ENCODE results near the gene GPR158.

GPR158 gene

GRCh38 chr10:25263931-25264330 lies 89.1 kb downstream of the GPR158 start:
- Histone ChIP-seq H3K4me1 (ENCODE audit: control insufficient read depth, insufficient read depth, low read length, unreplicated experiment) (no peaks in the 10 kb centered on the region), H3K4me3 (ENCODE audit: low read depth, low read length) (no peak overlapping the region), H3K27ac (ENCODE audit: low read depth, low read length) (no peak overlapping the region), H3K79me2 (ENCODE audit: control insufficient read depth, insufficient read depth, low read length, unreplicated experiment) (no peaks in the 10 kb centered on the region), H2AFZ (ENCODE audit: low read length, unreplicated experiment) (no peak overlapping the region), H3K27me3 (ENCODE audit: insufficient read depth, low read length) (no peaks in the 10 kb centered on the region), H3K36me3 (ENCODE audit: insufficient read depth, low read length) (no peaks in the 10 kb centered on the region)

GRCh38 chr10:25278180-25278579 lies 103.4 kb downstream of the GPR158 start:
- H3K36me3 ChIP-seq (ENCODE audit: insufficient read depth, low read length), result no peaks in the 10 kb centered on the region
- no peaks in the 10 kb centered on the region for H3K79me2 ChIP-seq (ENCODE audit: control insufficient read depth, insufficient read depth, low read length, unreplicated experiment)
- H3K4me3 ChIP-seq (ENCODE audit: low read depth, low read length), result no peak overlapping the region
- H3K4me1 ChIP-seq (ENCODE audit: control insufficient read depth, insufficient read depth, low read length, unreplicated experiment), result no peaks in the 10 kb centered on the region
- no peaks in the 10 kb centered on the region for H3K27me3 ChIP-seq (ENCODE audit: insufficient read depth, low read length)
- H3K27ac ChIP-seq (ENCODE audit: low read depth, low read length), result no peak overlapping the region
- H2AFZ ChIP-seq (ENCODE audit: low read length, unreplicated experiment), result no peak overlapping the region

- H3K4me3 ChIP-seq (ENCODE audit: low read depth, low read length), result no peak overlapping the region
- no peaks in the 10 kb centered on the region for H3K36me3 ChIP-seq (ENCODE audit: insufficient read depth, low read length)
- H3K27me3 ChIP-seq (ENCODE audit: insufficient read depth, low read length), result no peaks in the 10 kb centered on the region
- H3K79me2 ChIP-seq (ENCODE audit: control insufficient read depth, insufficient read depth, low read length, unreplicated experiment), result no peaks in the 10 kb centered on the region
- no peak overlapping the region for H3K27ac ChIP-seq (ENCODE audit: low read depth, low read length)
- H3K4me1 ChIP-seq (ENCODE audit: control insufficient read depth, insufficient read depth, low read length, unreplicated experiment), result no peaks in the 10 kb centered on the region
- H2AFZ ChIP-seq (ENCODE audit: low read length, unreplicated experiment), result no peak overlapping the region
These were observed 105.3 kb downstream of the GPR158 start for GRCh38 chr10:25280076-25280475.

- Histone ChIP-seq H3K27ac (ENCODE audit: low read depth, low read length) (no peak overlapping the region), H3K79me2 (ENCODE audit: control insufficient read depth, insufficient read depth, low read length, unreplicated experiment) (no peaks in the 10 kb centered on the region), H3K36me3 (ENCODE audit: insufficient read depth, low read length) (no peaks in the 10 kb centered on the region), H3K4me1 (ENCODE audit: control insufficient read depth, insufficient read depth, low read length, unreplicated experiment) (no peaks in the 10 kb centered on the region), H3K4me3 (ENCODE audit: low read depth, low read length) (no peak overlapping the region), H2AFZ (ENCODE audit: low read length, unreplicated experiment) (no peak overlapping the region), H3K27me3 (ENCODE audit: insufficient read depth, low read length) (no peaks in the 10 kb centered on the region)
These were observed 105.8 kb downstream of the GPR158 start for GRCh38 chr10:25280573-25280972.

GRCh38 chr10:25285809-25286208 lies 111.0 kb downstream of the GPR158 start:
- Histone ChIP-seq H3K27ac (ENCODE audit: low read depth, low read length) (no peak overlapping the region), H2AFZ (ENCODE audit: low read length, unreplicated experiment) (no peak overlapping the region), H3K4me3 (ENCODE audit: low read depth, low read length) (no peak overlapping the region), H3K27me3 (ENCODE audit: insufficient read depth, low read length) (no peaks in the 10 kb centered on the region), H3K36me3 (ENCODE audit: insufficient read depth, low read length) (no peaks in the 10 kb centered on the region), H3K4me1 (ENCODE audit: control insufficient read depth, insufficient read depth, low read length, unreplicated experiment) (no peaks in the 10 kb centered on the region), H3K79me2 (ENCODE audit: control insufficient read depth, insufficient read depth, low read length, unreplicated experiment) (no peaks in the 10 kb centered on the region)

GRCh38 chr10:25288181-25288580 lies 113.4 kb downstream of the GPR158 start:
- Histone ChIP-seq H3K27ac (ENCODE audit: low read depth, low read length) (no peak overlapping the region), H3K79me2 (ENCODE audit: control insufficient read depth, insufficient read depth, low read length, unreplicated experiment) (no peaks in the 10 kb centered on the region), H2AFZ (ENCODE audit: low read length, unreplicated experiment) (no peak overlapping the region), H3K4me1 (ENCODE audit: control insufficient read depth, insufficient read depth, low read length, unreplicated experiment) (no peaks in the 10 kb centered on the region), H3K4me3 (ENCODE audit: low read depth, low read length) (no peak overlapping the region), H3K27me3 (ENCODE audit: insufficient read depth, low read length) (no peaks in the 10 kb centered on the region), H3K36me3 (ENCODE audit: insufficient read depth, low read length) (no peaks in the 10 kb centered on the region)

GRCh38 chr10:25294032-25294926 lies 119.5 kb downstream of the GPR158 start:
- no peaks in the 10 kb centered on the region for H3K4me1 ChIP-seq (ENCODE audit: control insufficient read depth, insufficient read depth, low read length, unreplicated experiment)
- no peak overlapping the region for H3K4me3 ChIP-seq (ENCODE audit: low read depth, low read length)
- no peaks in the 10 kb centered on the region for H3K36me3 ChIP-seq (ENCODE audit: insufficient read depth, low read length)
- H2AFZ ChIP-seq (ENCODE audit: low read length, unreplicated experiment), result no peak overlapping the region
- no peaks in the 10 kb centered on the region for H3K79me2 ChIP-seq (ENCODE audit: control insufficient read depth, insufficient read depth, low read length, unreplicated experiment)
- no peak overlapping the region for H3K27ac ChIP-seq (ENCODE audit: low read depth, low read length)
- H3K27me3 ChIP-seq (ENCODE audit: insufficient read depth, low read length), result no peaks in the 10 kb centered on the region

GRCh38 chr10:25296324-25296723 lies 121.5 kb downstream of the GPR158 start:
- H3K27ac ChIP-seq (ENCODE audit: low read depth, low read length), result no peak overlapping the region
- H3K79me2 ChIP-seq (ENCODE audit: control insufficient read depth, insufficient read depth, low read length, unreplicated experiment), result no peaks in the 10 kb centered on the region
- H3K27me3 ChIP-seq (ENCODE audit: insufficient read depth, low read length), result no peaks in the 10 kb centered on the region
- H3K36me3 ChIP-seq (ENCODE audit: insufficient read depth, low read length), result no peaks in the 10 kb centered on the region
- H3K4me1 ChIP-seq (ENCODE audit: control insufficient read depth, insufficient read depth, low read length, unreplicated experiment), result no peaks in the 10 kb centered on the region
- H3K4me3 ChIP-seq (ENCODE audit: low read depth, low read length), result no peak overlapping the region
- no peak overlapping the region for H2AFZ ChIP-seq (ENCODE audit: low read length, unreplicated experiment)

- no peak overlapping the region for H2AFZ ChIP-seq (ENCODE audit: low read length, unreplicated experiment)
- no peaks in the 10 kb centered on the region for H3K36me3 ChIP-seq (ENCODE audit: insufficient read depth, low read length)
- H3K79me2 ChIP-seq (ENCODE audit: control insufficient read depth, insufficient read depth, low read length, unreplicated experiment), result no peaks in the 10 kb centered on the region
- H3K27ac ChIP-seq (ENCODE audit: low read depth, low read length), result no peak overlapping the region
- no peak overlapping the region for H3K4me3 ChIP-seq (ENCODE audit: low read depth, low read length)
- H3K27me3 ChIP-seq (ENCODE audit: insufficient read depth, low read length), result no peaks in the 10 kb centered on the region
- no peaks in the 10 kb centered on the region for H3K4me1 ChIP-seq (ENCODE audit: control insufficient read depth, insufficient read depth, low read length, unreplicated experiment)
These were observed 122.7 kb downstream of the GPR158 start for GRCh38 chr10:25297466-25297865.

GRCh38 chr10:25300073-25300472 lies 125.3 kb downstream of the GPR158 start:
- H3K27ac ChIP-seq (ENCODE audit: low read depth, low read length), result no peak overlapping the region
- no peak overlapping the region for H3K4me3 ChIP-seq (ENCODE audit: low read depth, low read length)
- H3K27me3 ChIP-seq (ENCODE audit: insufficient read depth, low read length), result no peaks in the 10 kb centered on the region
- no peaks in the 10 kb centered on the region for H3K79me2 ChIP-seq (ENCODE audit: control insufficient read depth, insufficient read depth, low read length, unreplicated experiment)
- no peak overlapping the region for H2AFZ ChIP-seq (ENCODE audit: low read length, unreplicated experiment)
- no peaks in the 10 kb centered on the region for H3K4me1 ChIP-seq (ENCODE audit: control insufficient read depth, insufficient read depth, low read length, unreplicated experiment)
- H3K36me3 ChIP-seq (ENCODE audit: insufficient read depth, low read length), result no peaks in the 10 kb centered on the region

- Histone ChIP-seq H3K27me3 (ENCODE audit: insufficient read depth, low read length) (no peaks in the 10 kb centered on the region), H3K4me3 (ENCODE audit: low read depth, low read length) (no peak overlapping the region), H3K36me3 (ENCODE audit: insufficient read depth, low read length) (no peaks in the 10 kb centered on the region), H2AFZ (ENCODE audit: low read length, unreplicated experiment) (no peak overlapping the region), H3K79me2 (ENCODE audit: control insufficient read depth, insufficient read depth, low read length, unreplicated experiment) (no peaks in the 10 kb centered on the region), H3K27ac (ENCODE audit: low read depth, low read length) (no peak overlapping the region), H3K4me1 (ENCODE audit: control insufficient read depth, insufficient read depth, low read length, unreplicated experiment) (no peaks in the 10 kb centered on the region)
These were observed 129.8 kb downstream of the GPR158 start for GRCh38 chr10:25304606-25305005.
